HCT116 (cell line): ENCODE data around the gene TLCD2. TPM values are rescaled to one million over a fixed set of nuclear protein-coding genes. Genes with fewer than 3 reads are reported as not detected.

Experiments
- ATAC-seq: fragments of 200-7000 bp; cut with Tn5 transposase; 2 replicates; pipeline ENCODE4 v1.9.1; 2020; ENCODE audit warnings: mild to moderate bottlenecking, moderate library complexity
- BruUV-seq: library from RNA; stranded (reverse); fragments of 400-500 nt; replicated peaks from 2 replicates; lab custom pipeline; 2021; lab: Mats Ljungman, UMichigan
- CTCF ChIA-PET: fragments of 300-600 bp; sonication (Branson Sonifier 250); formaldehyde crosslinking; loops from one replicate; lab custom pipeline; 2021; ENCODE audit warnings: antibody characterized with exemption; lab: Charles Lee
- POLR2A ChIA-PET: fragments of 300-600, 350-600 bp; sonication (Branson Sonifier 250); formaldehyde crosslinking; loops from one replicate; lab custom pipeline; 2021; ENCODE audit warnings: antibody characterized with exemption; lab: Charles Lee
- RAD21 ChIA-PET, 2 experiments: fragments of 300-600 bp; sonication (Branson Sonifier 250); formaldehyde crosslinking; loops; one replicate each; lab custom pipeline; 2023; ENCODE audit warnings: low total read pairs in 2 of 2; ENCODE audit not compliant: uncharacterized antibody in 2 of 2, unreplicated experiment in 2 of 2, low non-redundant PET in 1 of 2; lab: Charles Lee
- DNase-seq: peaks from one replicate; pipeline ENCODE4 v3.0.0-alpha.2; 2010; ENCODE audit warnings: low read depth, low spot score
- H2AFZ ChIP-seq: fragments of 200-600 bp; shearing (Covaris generic), sonication (generic); 2 replicates; pipeline ENCODE4 v1.6.1; 2017; ENCODE audit warnings: low read depth, mixed run types, mixed read lengths, antibody characterized with exemption, low read length; ENCODE audit not compliant: poor library complexity, severe bottlenecking
- H3K27ac ChIP-seq: 2 replicates; pipeline ENCODE4 v1.5.1; 2012; ENCODE audit warnings: low read depth, low read length
- H3K27me3 ChIP-seq: fragments of 200-600 bp; sonication (generic); 2 replicates; pipeline ENCODE4 v1.6.1; 2016; ENCODE audit warnings: mixed run types, low read length, mixed read lengths; ENCODE audit not compliant: insufficient read depth
- H3K36me3 ChIP-seq, 2 experiments: fragments of 200-500 bp in 1 of 2; fragments of 200-600 bp in 1 of 2; sonication (Bioruptor generic) in 1 of 2; sonication (generic) in 1 of 2; 2 replicates each; pipeline versions ENCODE4 v1.5.1 to v1.6.1; 2014 to 2016; ENCODE audit warnings: low read length in 2 of 2, inconsistent platforms in 1 of 2, mixed read lengths in 1 of 2, mixed run types in 1 of 2; ENCODE audit not compliant: insufficient read depth in 2 of 2, control insufficient read depth in 1 of 2
- H3K4me1 ChIP-seq, 2 experiments: fragments of 200-600 bp in 1 of 2; sonication (generic) in 1 of 2; 2 replicates each; pipeline versions ENCODE4 v1.5.1 to v1.6.1; 2012 to 2017; ENCODE audit warnings: low read length in 2 of 2, inconsistent platforms in 1 of 2, mild to moderate bottlenecking in 1 of 2, mixed read lengths in 1 of 2, mixed run types in 1 of 2, moderate library complexity in 1 of 2; ENCODE audit not compliant: insufficient read depth in 2 of 2, control insufficient read depth in 1 of 2
- H3K4me2 ChIP-seq: fragments of 200-600 bp; sonication (generic); 2 replicates; pipeline ENCODE4 v1.6.1; 2017; ENCODE audit warnings: mixed run types, low read length, mixed read lengths
- H3K4me3 ChIP-seq, 2 experiments: fragments of 200-600 bp in 1 of 2; sonication (generic) in 1 of 2; replicated peaks in 1 of 2; 2 replicates each; pipeline ENCODE4 v1.5.1; 2011 to 2016; ENCODE audit warnings: low read length in 2 of 2, control low read depth in 1 of 2, low read depth in 1 of 2, mild to moderate bottlenecking in 1 of 2, mixed read lengths in 1 of 2, mixed run types in 1 of 2
- H3K79me2 ChIP-seq: fragments of 200-600 bp; sonication (generic); 2 replicates; pipeline ENCODE4 v1.6.1; 2017; ENCODE audit warnings: mild to moderate bottlenecking, mixed run types, low read length, moderate library complexity, mixed read lengths; ENCODE audit not compliant: insufficient read depth
- H3K9ac ChIP-seq: fragments of 200-600 bp; sonication (generic); 2 replicates; pipeline ENCODE4 v1.6.1; 2016; ENCODE audit warnings: low read length, mixed read lengths
- H3K9me2 ChIP-seq: fragments of 200-600 bp; sonication (generic), shearing (Covaris generic); 2 replicates; pipeline ENCODE4 v1.6.1; 2017; ENCODE audit warnings: mixed run types, mild to moderate bottlenecking, moderate library complexity; ENCODE audit not compliant: insufficient read depth
- H3K9me3 ChIP-seq, 2 experiments: fragments of 200-500 bp in 1 of 2; fragments of 200-600 bp in 1 of 2; sonication (Bioruptor generic) in 1 of 2; sonication (generic) in 1 of 2; 2 replicates each; pipeline ENCODE4 v1.6.1; 2014 to 2017; ENCODE audit warnings: low read length in 2 of 2, mixed read lengths in 2 of 2, inconsistent platforms in 1 of 2, low read depth in 1 of 2, mild to moderate bottlenecking in 1 of 2, mixed run types in 1 of 2, moderate library complexity in 1 of 2; ENCODE audit not compliant: control insufficient read depth in 1 of 2, insufficient read depth in 1 of 2
- H4K20me1 ChIP-seq: fragments of 200-600 bp; sonication (generic), shearing (Covaris generic); 2 replicates; pipeline ENCODE4 v1.6.1; 2017; ENCODE audit warnings: mixed run types, mild to moderate bottlenecking, moderate library complexity; ENCODE audit not compliant: insufficient read depth
- MAX ChIP-seq: IDR thresholded peaks from 2 replicates; pipeline ENCODE4 v1.6.1; 2012
- POLR2AphosphoS5 ChIP-seq: IDR thresholded peaks from 2 replicates; pipeline ENCODE4 v1.6.1; 2011; ENCODE audit warnings: mild to moderate bottlenecking, low read depth, low read length, moderate library complexity
- YY1 ChIP-seq: IDR thresholded peaks from 2 replicates; pipeline ENCODE4 v1.6.1; 2011; ENCODE audit warnings: low read length, low read depth, moderate library complexity, mild to moderate bottlenecking; ENCODE audit not compliant: insufficient replicate concordance; ENCODE audit errors: extremely low read depth
- ZNF274 ChIP-seq: fragments of 200-500 bp; sonication (Bioruptor generic); IDR thresholded peaks from 2 replicates; pipeline ENCODE4 v1.6.1; 2014; ENCODE audit warnings: mild to moderate bottlenecking, low read depth, low read length, inconsistent platforms
- intact Hi-C: fragments of 100-400 bp; cut with micrococcal nuclease; formaldehyde crosslinking; loops from 2 replicates; pipeline ENCODE4 v1.10.0; 2022
- total RNA-seq: library from RNA; stranded (reverse); gene quantifications from one replicate; pipeline ENCODE4 v1.2.1, GENCODE V29; 2021; ENCODE audit not compliant: unreplicated experiment
- TF ChIP-seq, protein P1 (sequence below): IDR thresholded peaks from 2 replicates; pipeline ENCODE4 v1.6.1; 2011; ENCODE audit warnings: mild to moderate bottlenecking, low read length, moderate library complexity; ENCODE audit not compliant: insufficient replicate concordance; ENCODE audit errors: extremely low read depth

Gene TLCD2
- total RNA-seq, 1 experiment from 2014 or later = 1.8 TPM

GRCh38 chr17:1713160-1713877 is 3.1 kb upstream of the TLCD2 start:
- Histone ChIP-seq H3K4me2 (peak overlapping the region; percentile 86), H3K36me3 (peaks cover 0 to 20% of the 10 kb centered on the region in 2 experiments; a peak in 1 of 4 replicates), H3K27me3 (no peaks in the 10 kb centered on the region), H3K4me3 (no peak overlapping the region), H3K79me2 (peaks cover 33% of the 10 kb centered on the region; the same call in 1 of the 2 replicates), H4K20me1 (no peaks in the 10 kb centered on the region), H3K27ac (peak overlapping the region; percentile 91), H3K9me2 (no peaks in the 10 kb centered on the region), H3K9ac (peak overlapping the region; percentile 86; the same call in 1 of the 2 replicates), H3K9me3 (no peaks in the 10 kb centered on the region), H2AFZ (no peak overlapping the region), H3K4me1 (peaks cover 34 to 71% of the 10 kb centered on the region in 2 experiments)
- TF ChIP-seq, protein P1, sequence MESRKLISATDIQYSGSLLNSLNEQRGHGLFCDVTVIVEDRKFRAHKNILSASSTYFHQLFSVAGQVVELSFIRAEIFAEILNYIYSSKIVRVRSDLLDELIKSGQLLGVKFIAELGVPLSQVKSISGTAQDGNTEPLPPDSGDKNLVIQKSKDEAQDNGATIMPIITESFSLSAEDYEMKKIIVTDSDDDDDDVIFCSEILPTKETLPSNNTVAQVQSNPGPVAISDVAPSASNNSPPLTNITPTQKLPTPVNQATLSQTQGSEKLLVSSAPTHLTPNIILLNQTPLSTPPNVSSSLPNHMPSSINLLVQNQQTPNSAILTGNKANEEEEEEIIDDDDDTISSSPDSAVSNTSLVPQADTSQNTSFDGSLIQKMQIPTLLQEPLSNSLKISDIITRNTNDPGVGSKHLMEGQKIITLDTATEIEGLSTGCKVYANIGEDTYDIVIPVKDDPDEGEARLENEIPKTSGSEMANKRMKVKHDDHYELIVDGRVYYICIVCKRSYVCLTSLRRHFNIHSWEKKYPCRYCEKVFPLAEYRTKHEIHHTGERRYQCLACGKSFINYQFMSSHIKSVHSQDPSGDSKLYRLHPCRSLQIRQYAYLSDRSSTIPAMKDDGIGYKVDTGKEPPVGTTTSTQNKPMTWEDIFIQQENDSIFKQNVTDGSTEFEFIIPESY = no peak
- TF ChIP-seq YY1 = no peak
- no peak for TF ChIP-seq ZNF274
- TF ChIP-seq MAX = no peak
- TF ChIP-seq POLR2AphosphoS5 = no peak
- ChIA-PET RAD21 (interaction anchor here in 1 of 2 experiments (0.7 to 1.2 kb wide), 2 partner anchors 64 to 70 kb away, joined by 3 to 4 read pairs; no protein-coding TSS in a partner anchor), CTCF (interaction anchor here (0.8 to 2.1 kb wide), 8 partner anchors 17 to 312 kb away, joined by 3 to 12 read pairs (median 3); partner anchors contain the start of gene RTN4RL1), POLR2A (interaction anchor here (0.6 to 1.0 kb wide), 4 partner anchors 9 to 151 kb away, joined by 3 to 6 read pairs (median 4); partner anchors contain the start of genes RPA1 and SMYD4)
- BruUV-seq = TSS peak; percentile 46
- intact Hi-C loops = loop anchor here (10.0 kb wide), 1 partner anchor 691 kb away; the partner anchor contains the start of gene MNT
- ATAC-seq (no peak), DNase-seq (no peak)
